Stimulated activated CD4-positive, alpha-beta T cell treated with anti-CD3 and anti-CD28 coated beads, TNF-alpha, amount 100 ng/mL, for 1 hour (primary cell): ENCODE measurements around the gene CLCNKA.
A peak's percentile ranks its signal among the peaks of the same experiment; 100 is the strongest.
"Not testable (repeated sequence)": the region's sequence is repeated elsewhere in the genome, so short reads cannot be mapped to it uniquely, and the experiment has no call there.

Source experiments
- DNase-seq, 3 donors: peaks; one replicate each; pipeline ENCODE4 v3.0.0-alpha.2; 2020; ENCODE audit warnings: low read depth in 3 of 3, low spot score in 1 of 3

CLCNKA gene

GRCh38 chr1:16017076-16017460, 4.8 kb upstream of the CLCNKA start:
- DNase-seq: no peak

GRCh38 chr1:16017461-16018303, 4.2 kb upstream of the CLCNKA start, which contains the start of gene HSPB7:
Gene HSPB7 (minus strand): TSS chr1:16018043. CDS start chr1:16017963, 80 bp downstream.
- DNase-seq: no peak

GRCh38 chr1:16018308-16018707, 3.5 kb upstream of the CLCNKA start:
- no peak for DNase-seq

GRCh38 chr1:16018749-16019643, 2.8 kb upstream of the CLCNKA start:
- DNase-seq: no peak

GRCh38 chr1:16019644-16020277, 2.1 kb upstream of the CLCNKA start:
- no peak for DNase-seq

- no peak for DNase-seq
Measured at GRCh38 chr1:16020325-16020724, 1.5 kb upstream of the CLCNKA start.

GRCh38 chr1:16020878-16021277, 958 bp upstream of the CLCNKA start:
- DNase-seq: not testable (repeated sequence)

- DNase-seq: no peak
Measured at GRCh38 chr1:16022393-16022792, 557 bp downstream of the CLCNKA start.

GRCh38 chr1:16023050-16023653, 1.3 kb downstream of the CLCNKA start:
- DNase-seq: no peak

GRCh38 chr1:16026302-16026701, 4.5 kb downstream of the CLCNKA start:
- DNase-seq: not testable (repeated sequence)

GRCh38 chr1:16026723-16027484, 5.1 kb downstream of the CLCNKA start:
- peak in 1 of 3 donors; percentile 42 for DNase-seq

GRCh38 chr1:16028237-16029002, 6.6 kb downstream of the CLCNKA start:
- DNase-seq: no peak

- not testable (repeated sequence) for DNase-seq
Measured at GRCh38 chr1:16029003-16029268, 7.1 kb downstream of the CLCNKA start.

GRCh38 chr1:16029288-16029687, 7.5 kb downstream of the CLCNKA start:
- no peak for DNase-seq

- DNase-seq: no peak
Measured at GRCh38 chr1:16031551-16031950, 9.7 kb downstream of the CLCNKA start.

GRCh38 chr1:16032388-16033102, 10.7 kb downstream of the CLCNKA start:
- peak in 1 of 3 donors; percentile 32 for DNase-seq

GRCh38 chr1:16033103-16033632, 11.3 kb downstream of the CLCNKA start:
- not testable (repeated sequence) for DNase-seq

GRCh38 chr1:16036461-16036860, 14.6 kb downstream of the CLCNKA start:
- not testable (repeated sequence) for DNase-seq

- DNase-seq: no peak
Measured at GRCh38 chr1:16038620-16038912, 16.7 kb downstream of the CLCNKA start.
